ENCODE measurements around the gene RNU1-2. TPM values are rescaled to one million over a fixed set of nuclear protein-coding genes. Genes with fewer than 3 reads are reported as not detected.
"Not testable (repeated sequence)": the region's sequence is repeated elsewhere in the genome, so short reads cannot be mapped to it uniquely, and the experiment has no call there.

The RNU1-2 gene
- total RNA-seq, 1 donor from 2014 or later = 9,391 TPM

DNA sequence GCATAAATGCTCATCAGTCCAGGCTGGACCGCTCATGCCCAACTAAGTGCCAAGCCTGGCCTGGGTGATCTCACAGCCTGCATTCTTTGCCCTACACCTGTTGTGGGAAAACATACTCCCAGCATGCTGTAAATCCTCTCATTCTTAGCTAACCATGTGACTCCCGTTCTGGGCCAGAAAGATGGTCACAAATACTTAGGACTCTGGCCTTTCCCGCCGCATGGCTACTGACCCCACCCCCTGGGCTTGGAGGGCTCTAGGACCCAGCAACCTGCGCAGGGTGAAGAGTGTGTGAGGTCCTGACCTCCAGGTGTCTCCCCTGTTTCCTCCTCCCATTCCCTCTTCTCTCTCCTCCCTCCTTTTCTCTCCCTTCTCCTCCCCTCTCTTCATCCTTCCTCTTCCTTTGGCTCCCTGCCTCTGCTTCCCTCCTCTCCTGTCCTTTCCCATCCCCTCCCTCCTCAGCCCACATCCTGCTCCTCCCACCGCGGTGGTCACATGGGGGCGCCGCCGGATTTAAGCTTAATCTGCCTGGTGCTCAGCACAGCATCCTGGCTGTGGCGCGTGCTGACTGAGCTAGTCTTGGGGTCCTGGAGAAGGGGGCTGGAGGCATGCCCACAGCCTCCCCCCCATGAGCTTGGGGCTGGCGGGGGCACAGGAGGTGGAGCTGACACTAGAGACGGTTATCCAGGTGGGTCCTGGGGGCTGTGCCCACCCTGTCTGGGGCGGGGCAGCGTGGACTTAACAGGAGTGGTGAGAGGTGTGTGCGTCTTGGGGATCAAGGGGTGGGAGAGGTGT, 25.8 kb downstream of the RNU1-2 start, which contains the start of gene CROCC:
CROCC (plus strand) TSS at position 541 of the 795 bp plus-strand sequence; CDS start at position 629, 88 bp downstream.
- ATAC-seq (ENCODE audit: poor library complexity) (no peak), DNase-seq (peak; percentile 57)
- intact Hi-C loops (cut with DNase I) = no loop called here

- ATAC-seq (ENCODE audit: poor library complexity) (no peak), DNase-seq (no peak)
- intact Hi-C loops (cut with DNase I) = no loop called here
Observed at GRCh38 chr1:16922466-16922865, 26.7 kb downstream of the RNU1-2 start.

DNA sequence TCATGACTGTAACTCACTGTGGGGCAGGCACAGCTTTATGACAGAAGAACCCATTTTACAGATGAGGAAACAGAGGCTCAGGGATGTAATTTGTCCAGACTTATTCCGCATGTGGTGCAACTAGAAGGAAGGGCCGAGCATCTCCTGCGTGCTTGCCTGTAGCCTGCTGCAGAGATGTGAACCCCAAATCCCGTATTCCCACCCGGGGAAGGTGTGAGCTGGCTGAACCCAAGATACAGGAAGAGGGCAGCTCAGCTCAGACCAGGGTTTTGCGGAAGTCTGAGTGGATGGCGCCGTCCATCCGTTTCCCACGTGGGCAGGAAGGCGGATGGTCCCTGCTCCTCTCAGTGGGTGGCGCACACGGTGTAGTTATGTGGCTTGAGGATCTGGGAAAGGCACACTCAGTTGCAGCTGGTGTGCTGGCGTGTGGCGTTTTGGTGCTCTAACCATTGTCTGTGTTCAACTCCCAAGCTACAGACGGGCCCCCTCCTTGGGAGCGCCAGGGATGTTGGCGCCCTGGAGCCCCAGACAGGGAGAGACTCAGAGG, 27.2 kb downstream of the RNU1-2 start:
- intact Hi-C loops (cut with DNase I) = no loop called here
- ATAC-seq (ENCODE audit: poor library complexity) = no peak
- DNase-seq = no peak

DNA sequence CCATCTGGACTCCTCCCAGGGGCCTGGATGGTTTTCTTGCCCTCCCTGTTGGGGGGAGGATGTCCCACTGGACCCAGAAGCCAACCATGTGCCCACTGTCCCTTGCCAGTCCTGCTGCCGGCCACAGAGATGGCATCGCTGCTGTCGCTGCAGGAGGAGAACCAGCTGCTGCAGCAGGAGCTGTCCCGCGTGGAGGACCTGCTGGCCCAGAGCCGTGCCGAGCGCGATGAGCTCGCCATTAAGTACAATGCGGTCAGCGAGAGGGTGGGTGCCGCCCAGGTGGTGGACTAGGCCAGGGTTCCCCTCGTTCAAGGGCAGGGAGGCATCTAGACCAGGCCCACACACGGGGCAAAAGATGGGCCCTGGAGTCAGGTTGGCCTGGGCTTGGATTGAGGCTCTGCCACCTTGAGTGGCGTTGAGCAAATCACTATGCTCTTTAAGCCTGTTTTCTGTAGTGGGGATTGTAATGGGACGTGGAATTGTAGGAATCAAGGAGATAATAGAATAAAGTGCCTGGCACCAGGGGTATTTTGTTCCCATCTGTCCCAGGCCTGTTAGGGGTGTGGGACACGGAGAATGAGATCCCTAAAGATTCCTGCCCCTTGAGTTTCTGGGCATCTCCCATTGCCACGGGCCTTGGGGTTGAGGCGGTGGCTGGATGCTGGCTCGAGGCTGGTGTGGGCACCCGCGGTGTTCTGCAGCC, 28.6 kb downstream of the RNU1-2 start:
- ATAC-seq (ENCODE audit: poor library complexity) (no peak), DNase-seq (no peak)
- intact Hi-C loops (cut with DNase I) = no loop called here

DNA sequence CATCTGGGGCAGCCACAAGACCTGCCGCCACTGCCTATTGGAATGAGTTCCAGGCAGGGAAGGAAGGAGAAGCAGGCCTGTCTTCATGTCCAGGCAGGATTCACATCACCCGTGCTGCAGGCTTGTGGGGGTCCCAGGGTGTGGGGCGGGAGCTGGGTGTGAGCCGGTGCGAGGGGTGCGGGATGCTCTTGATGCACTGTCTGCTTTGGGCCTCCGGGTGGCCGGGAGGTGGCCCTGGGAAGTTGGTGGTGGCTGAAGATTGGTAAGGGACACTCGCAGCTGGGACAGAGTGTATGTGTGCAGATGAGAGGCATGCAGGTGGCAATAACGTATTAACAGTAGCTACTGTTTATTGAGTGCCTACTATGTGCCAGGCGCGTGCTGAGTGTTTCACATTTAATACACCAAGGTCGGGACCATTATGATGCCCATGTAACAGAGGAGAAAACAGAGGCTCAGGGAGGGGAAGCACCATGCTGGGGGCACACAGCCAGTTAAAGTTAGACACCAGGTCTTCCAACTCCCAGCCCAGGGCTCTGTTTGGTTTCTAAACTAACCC, 29.2 kb downstream of the RNU1-2 start:
- DNase-seq (no peak), ATAC-seq (ENCODE audit: poor library complexity) (no peak)
- intact Hi-C loops (cut with DNase I) = no loop called here

DNA sequence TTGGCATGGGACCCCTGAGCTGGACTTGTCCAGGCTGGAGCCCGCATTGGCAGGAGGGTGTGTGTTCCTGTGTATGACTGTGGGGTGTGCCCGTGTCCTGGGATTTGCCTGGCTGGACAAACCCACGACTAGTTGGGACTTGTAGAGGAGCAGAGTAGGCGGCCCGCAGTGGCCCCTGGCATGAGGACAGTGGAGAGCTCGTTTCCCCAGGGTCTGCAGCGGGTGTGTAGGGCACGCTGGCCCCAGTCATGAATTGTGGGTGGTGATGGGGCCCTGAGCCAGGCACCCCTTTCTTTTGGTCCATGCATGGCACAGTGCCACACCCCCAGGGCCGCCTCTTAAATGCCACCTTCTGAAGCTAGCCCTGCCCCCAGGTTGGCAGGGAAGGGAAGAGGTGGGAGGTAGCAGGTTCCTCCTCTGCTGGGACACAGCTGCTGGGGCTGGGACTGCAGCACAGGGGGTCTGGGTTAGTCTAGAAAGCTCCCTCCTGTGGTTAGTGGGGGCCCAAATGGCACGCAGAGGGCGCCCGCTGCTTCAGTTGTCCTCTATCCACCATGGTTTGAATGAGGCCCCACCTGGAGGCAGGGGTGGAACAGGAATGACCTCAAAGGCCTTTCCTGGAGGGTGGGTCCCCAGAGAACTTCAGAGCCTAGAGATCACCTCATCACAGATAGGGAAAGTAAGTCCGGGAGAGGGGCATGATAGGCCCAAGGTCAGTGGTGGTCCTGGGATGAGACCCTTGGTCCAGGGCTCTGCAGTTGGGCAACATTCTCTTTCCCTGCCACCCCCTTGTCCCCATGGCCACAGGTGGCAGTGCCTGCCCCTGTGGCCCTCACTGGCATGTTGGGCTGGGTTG, 30.1 kb downstream of the RNU1-2 start:
- ATAC-seq (ENCODE audit: poor library complexity) (no peak), DNase-seq (peak; percentile 8)
- intact Hi-C loops (cut with DNase I) = no loop called here

DNA sequence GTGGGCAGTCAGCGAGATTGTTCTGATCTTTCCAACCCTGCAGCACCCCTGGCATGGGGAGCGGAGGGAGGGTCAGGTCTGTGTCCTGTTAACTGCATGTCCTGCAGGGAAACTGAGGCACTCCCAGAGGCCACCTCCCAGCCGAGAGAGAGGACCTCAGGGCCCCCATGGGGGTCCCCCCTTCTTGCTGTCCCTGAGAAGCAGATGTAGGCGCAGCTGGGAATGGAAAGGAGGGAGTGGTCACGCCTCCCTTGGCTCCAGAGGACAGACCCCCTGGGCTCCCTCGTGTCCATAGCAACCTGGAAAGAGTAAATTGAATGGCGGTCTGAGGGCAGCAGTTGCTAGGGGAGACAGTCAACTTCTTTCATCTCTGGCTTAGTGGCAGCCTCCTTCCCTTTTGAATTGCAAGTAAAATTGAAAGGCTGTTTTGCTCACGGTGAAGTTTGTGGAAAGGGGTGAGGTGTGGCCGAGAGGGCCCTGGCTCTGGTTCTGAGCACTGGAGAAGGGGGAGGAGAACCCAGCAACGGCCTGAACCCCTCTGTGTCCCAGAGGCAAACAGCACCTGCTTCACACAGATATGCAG, 30.8 kb downstream of the RNU1-2 start:
- intact Hi-C loops (cut with DNase I) = no loop called here
- DNase-seq (peak; percentile 30), ATAC-seq (ENCODE audit: poor library complexity) (no peak)

- ATAC-seq (ENCODE audit: poor library complexity) (no peak), DNase-seq (peak; percentile 30)
- intact Hi-C loops (cut with DNase I) = no loop called here
Observed at GRCh38 chr1:16927256-16927655, 31.5 kb downstream of the RNU1-2 start.

DNA sequence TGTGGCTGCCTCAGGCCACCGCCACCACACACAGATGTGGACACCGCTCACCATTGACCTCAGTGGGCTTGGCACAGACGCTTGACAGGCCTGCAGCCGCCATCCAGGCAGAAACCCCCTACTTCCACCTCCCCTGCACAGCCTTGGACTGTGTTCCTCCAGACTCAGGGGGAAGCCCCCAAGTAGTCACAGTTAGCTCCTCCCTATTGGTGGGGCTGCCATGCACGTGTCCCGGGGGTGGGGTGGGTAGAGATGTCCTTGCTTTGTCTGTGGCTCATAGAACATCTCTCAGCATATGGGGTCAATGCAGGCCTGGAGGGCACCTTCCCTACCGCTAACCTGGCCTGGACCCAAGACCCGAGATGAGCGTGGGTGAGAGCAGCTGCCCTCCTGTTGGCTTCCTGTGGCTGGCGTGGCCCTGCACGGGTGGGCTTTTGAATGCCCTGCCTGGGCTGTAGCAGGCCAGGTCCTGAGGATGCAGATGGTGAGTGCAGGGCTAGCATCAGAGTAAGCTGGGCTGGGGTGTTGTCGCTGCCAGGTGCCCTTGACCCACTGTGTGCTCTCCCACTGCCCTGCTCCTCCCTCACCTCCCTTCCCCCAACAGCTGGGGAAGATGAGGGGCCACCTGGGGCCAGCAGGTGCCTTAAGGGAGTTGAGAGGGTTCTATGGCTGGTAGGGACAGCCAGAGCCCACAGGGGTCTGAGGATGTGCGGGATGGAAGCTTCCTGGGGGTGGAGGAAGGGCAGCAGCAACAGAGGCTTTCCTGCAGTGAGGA, 32.1 kb downstream of the RNU1-2 start:
- no peak for ATAC-seq (ENCODE audit: poor library complexity)
- intact Hi-C loops (cut with DNase I) = no loop called here
- peak; percentile 20 for DNase-seq

DNA sequence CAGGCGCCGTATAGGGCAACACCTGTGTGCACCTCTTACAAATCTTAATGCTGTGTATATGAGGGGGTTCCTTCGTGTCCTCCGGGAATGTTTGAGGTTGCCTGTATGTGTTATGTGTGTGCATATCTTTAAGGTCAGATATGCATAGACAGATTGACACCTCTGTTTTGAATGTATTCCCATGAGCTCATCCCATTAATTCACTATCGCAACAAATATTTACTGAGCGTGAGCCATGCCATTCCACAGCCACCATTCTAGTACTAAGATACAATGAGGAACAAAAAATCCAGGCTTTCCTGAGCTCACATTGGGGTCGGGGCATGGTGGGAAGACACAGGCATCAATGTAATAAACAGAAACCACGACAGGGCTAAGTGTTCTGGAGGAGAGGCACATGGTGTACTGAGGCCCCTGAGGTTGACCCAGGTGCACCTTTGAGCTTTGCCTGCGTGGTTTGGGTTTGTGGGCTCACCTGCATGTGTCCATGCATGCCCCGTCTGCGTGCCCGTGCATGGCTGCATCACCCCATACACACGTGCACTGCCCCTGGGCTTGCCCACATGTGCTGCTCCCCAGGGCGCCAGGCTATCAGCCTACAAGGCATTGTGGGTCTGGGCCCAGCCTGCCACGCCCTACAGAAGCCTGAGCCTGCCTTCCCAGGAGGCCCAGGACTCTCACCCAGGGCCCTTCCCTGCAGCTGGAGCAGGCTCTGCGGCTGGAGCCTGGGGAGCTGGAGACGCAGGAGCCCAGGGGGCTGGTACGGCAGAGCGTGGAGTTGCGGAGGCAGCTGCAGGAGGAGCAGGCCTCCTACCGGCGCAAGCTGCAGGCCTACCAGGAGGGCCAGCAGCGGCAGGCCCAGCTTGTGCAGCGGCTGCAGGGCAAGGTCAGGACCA, 33.6 kb downstream of the RNU1-2 start:
- not testable (repeated sequence) for ATAC-seq (ENCODE audit: poor library complexity); DNase-seq

GRCh38 chr1:16931206-16931934, 35.6 kb downstream of the RNU1-2 start:
- intact Hi-C loops (cut with DNase I); ATAC-seq (ENCODE audit: poor library complexity); DNase-seq: not testable (repeated sequence)

More for the DNA sequence above, 33.6 kb downstream of the RNU1-2 start:
- intact Hi-C loops (cut with DNase I) = not testable (repeated sequence)

GRCh38 chr1:16933945-16934344, 38.2 kb downstream of the RNU1-2 start:
- ATAC-seq (ENCODE audit: poor library complexity); DNase-seq; intact Hi-C loops (cut with DNase I): not testable (repeated sequence)

- DNase-seq; intact Hi-C loops (cut with DNase I); ATAC-seq (ENCODE audit: poor library complexity): not testable (repeated sequence)
Observed at GRCh38 chr1:16936580-16936979, 40.8 kb downstream of the RNU1-2 start.

GRCh38 chr1:16938351-16939321, 42.9 kb downstream of the RNU1-2 start:
- DNase-seq (no peak), ATAC-seq (ENCODE audit: poor library complexity) (no peak)
- intact Hi-C loops (cut with DNase I) = no loop called here

Measured in Right ventricle myocardium superior (tissue), 1 donor.